Spinal cord (tissue), 10 donors: Measurements from ENCODE around the gene EZR. TPM values are rescaled to one million over a fixed set of nuclear protein-coding genes. Genes with fewer than 3 reads are reported as not detected.

Experiments
- DNase-seq, 6 donors: peaks; one replicate each; pipeline versions ENCODE4 v3.0.0 to v3.0.0-alpha.2; 2013 to 2015; ENCODE audit warnings: low spot score in 6 of 6, low read depth in 4 of 6
- H3K27ac ChIP-seq: one replicate; pipeline ENCODE4 v1.5.1; 2013; ENCODE audit warnings: low read depth, low read length, control low read depth
- H3K27me3 ChIP-seq: one replicate; pipeline ENCODE4 v1.6.1; 2013; ENCODE audit warnings: low read length; ENCODE audit not compliant: control insufficient read depth, insufficient read depth
- H3K36me3 ChIP-seq: one replicate; pipeline ENCODE4 v1.6.1; 2013; ENCODE audit warnings: low read length; ENCODE audit not compliant: control insufficient read depth, insufficient read depth
- H3K4me1 ChIP-seq: one replicate; pipeline ENCODE4 v1.6.1; 2013; ENCODE audit warnings: low read length; ENCODE audit not compliant: control insufficient read depth, insufficient read depth
- H3K4me3 ChIP-seq: one replicate; pipeline ENCODE4 v1.5.1; 2013; ENCODE audit warnings: low read depth, low read length, control low read depth
- H3K9me3 ChIP-seq: one replicate; pipeline ENCODE4 v1.6.1; 2013; ENCODE audit warnings: low read length; ENCODE audit not compliant: control insufficient read depth, insufficient read depth
- WGBS: methylation state at CpG from one replicate; pipeline ENCODE4 v1.1.5; 2013; ENCODE audit warnings: missing lambda C conversion rate; ENCODE audit not compliant: insufficient coverage; 5-methylcytosine and 5-hydroxymethylcytosine counted together
- polyA plus RNA-seq, 2 donors: library from polyadenylated mRNA; unstranded; fragments of 120-200 nt; gene quantifications; one replicate each; pipeline ENCODE4 v1.2.1, GENCODE V29; 2013; ENCODE audit not compliant: insufficient read length in 2 of 2
- total RNA-seq, 2 donors: library from RNA; depleted of rRNA in 1 of 2; stranded (reverse); fragments of 120-200 nt in 1 of 2; fragments of >200 nt in 1 of 2; gene quantifications; one replicate each; pipeline versions ENCODE4 v1.2.3 to v1.2.4, GENCODE V29; 2013 to 2014
- donor health status: healthy.

Gene EZR
- total and polyA plus RNA-seq, 4 donors: 114 to 244 (median 177) TPM

GRCh38 chr6:158765499-158766068, 53.6 kb downstream of the EZR start:
- peaks cover 72% of the 10 kb centered on the region for H3K4me1 ChIP-seq
- H3K27me3 ChIP-seq: no peaks in the 10 kb centered on the region
- 77% methylated on average over 5 of the region's 13 CpGs for WGBS
- no peak overlapping the region for H3K27ac ChIP-seq
- H3K36me3 ChIP-seq: peaks cover 55% of the 10 kb centered on the region
- no peak for DNase-seq
- no peaks in the 10 kb centered on the region for H3K9me3 ChIP-seq
- no peak overlapping the region for H3K4me3 ChIP-seq

- Histone ChIP-seq H3K9me3 (no peaks in the 10 kb centered on the region), H3K4me3 (no peak overlapping the region), H3K27me3 (no peaks in the 10 kb centered on the region), H3K27ac (no peak overlapping the region), H3K4me1 (peaks cover 66% of the 10 kb centered on the region), H3K36me3 (peaks cover 50% of the 10 kb centered on the region)
- 100% methylated on average over 4 of the region's 9 CpGs for WGBS
- DNase-seq: no peak
Measured at GRCh38 chr6:158764926-158765325, 54.2 kb downstream of the EZR start.

GRCh38 chr6:158764183-158764849, 54.9 kb downstream of the EZR start:
- DNase-seq: no peak
- Histone ChIP-seq H3K27me3 (no peaks in the 10 kb centered on the region), H3K27ac (no peak overlapping the region), H3K9me3 (no peaks in the 10 kb centered on the region), H3K36me3 (peaks cover 44% of the 10 kb centered on the region), H3K4me1 (peaks cover 60% of the 10 kb centered on the region), H3K4me3 (no peak overlapping the region)
- 94% methylated on average over 10 of the region's 14 CpGs for WGBS

- H3K36me3 ChIP-seq: peaks cover 40% of the 10 kb centered on the region
- no peaks in the 10 kb centered on the region for H3K9me3 ChIP-seq
- no peak overlapping the region for H3K27ac ChIP-seq
- H3K4me3 ChIP-seq: no peak overlapping the region
- H3K4me1 ChIP-seq: peaks cover 53% of the 10 kb centered on the region
- 62% methylated on average over 8 of the region's 11 CpGs for WGBS
- no peaks in the 10 kb centered on the region for H3K27me3 ChIP-seq
- DNase-seq: no peak
Measured at GRCh38 chr6:158763434-158764182, 55.6 kb downstream of the EZR start.

DNA sequence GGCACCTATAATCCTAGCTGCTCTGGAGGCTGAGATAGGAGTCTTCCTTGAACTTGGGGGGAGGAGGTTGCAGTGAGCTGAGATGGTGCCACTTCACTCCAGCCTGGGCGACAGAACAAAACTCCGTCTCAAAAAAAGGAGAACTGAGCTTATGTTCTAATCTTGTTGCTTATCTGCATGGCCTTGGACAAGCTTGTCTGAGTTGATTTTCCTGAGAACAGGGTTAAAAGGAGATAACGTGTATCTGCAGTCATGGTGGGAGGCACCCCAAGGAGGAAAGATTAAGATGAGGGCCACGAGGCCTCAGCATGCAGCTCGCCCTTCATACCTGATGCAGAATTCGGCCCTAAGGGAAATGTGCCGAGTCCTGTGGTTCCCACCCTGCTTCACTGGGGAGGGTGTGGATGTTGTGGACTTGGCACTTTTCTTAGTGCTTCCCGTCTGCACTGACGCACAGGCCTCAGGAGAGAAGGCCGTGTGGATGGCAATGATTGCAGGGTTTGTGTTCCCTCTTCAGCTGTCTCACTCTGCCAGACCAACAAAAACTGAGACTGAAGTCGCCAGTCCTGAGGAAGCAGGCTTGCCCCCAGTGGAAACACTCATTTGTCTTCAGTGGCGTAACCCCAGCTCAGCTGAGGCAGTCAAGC, 56.3 kb downstream of the EZR start:
- Histone ChIP-seq H3K27ac (no peak overlapping the region), H3K36me3 (peaks cover 33% of the 10 kb centered on the region)
- WGBS: 72% methylated on average over 9 of the region's 12 CpGs

GRCh38 chr6:158761746-158762145, 57.4 kb downstream of the EZR start:
- peaks cover 43% of the 10 kb centered on the region for H3K4me1 ChIP-seq
- DNase-seq: no peak
- no peaks in the 10 kb centered on the region for H3K27me3 ChIP-seq
- peaks cover 21% of the 10 kb centered on the region for H3K36me3 ChIP-seq
- H3K27ac ChIP-seq: no peak overlapping the region
- no peaks in the 10 kb centered on the region for H3K9me3 ChIP-seq
- no peak overlapping the region for H3K4me3 ChIP-seq
- WGBS: 92% methylated on average over 7 of the region's 10 CpGs

More for the DNA sequence above, 56.3 kb downstream of the EZR start:
- no peaks in the 10 kb centered on the region for H3K9me3 ChIP-seq
- H3K27me3 ChIP-seq: no peaks in the 10 kb centered on the region
- H3K4me1 ChIP-seq: peaks cover 49% of the 10 kb centered on the region
- H3K4me3 ChIP-seq: no peak overlapping the region
- DNase-seq: no peak

GRCh38 chr6:158760618-158761250, 58.4 kb downstream of the EZR start:
- H3K4me1 ChIP-seq: peaks cover 43% of the 10 kb centered on the region
- peaks cover 18% of the 10 kb centered on the region for H3K36me3 ChIP-seq
- no peak overlapping the region for H3K4me3 ChIP-seq
- 82% methylated on average over 14 of the region's 17 CpGs for WGBS
- no peaks in the 10 kb centered on the region for H3K27me3 ChIP-seq
- no peak overlapping the region for H3K27ac ChIP-seq
- no peak for DNase-seq
- no peaks in the 10 kb centered on the region for H3K9me3 ChIP-seq

- peaks cover 12% of the 10 kb centered on the region for H3K36me3 ChIP-seq
- peaks cover 38% of the 10 kb centered on the region for H3K4me1 ChIP-seq
- H3K4me3 ChIP-seq: no peak overlapping the region
- DNase-seq: no peak
- WGBS: 89% methylated on average over 5 of the region's 7 CpGs
- H3K27me3 ChIP-seq: no peaks in the 10 kb centered on the region
- no peak overlapping the region for H3K27ac ChIP-seq
- no peaks in the 10 kb centered on the region for H3K9me3 ChIP-seq
Measured at GRCh38 chr6:158759966-158760617, 59.1 kb downstream of the EZR start.

GRCh38 chr6:158758941-158759479, 60.2 kb downstream of the EZR start:
- peaks cover 31% of the 10 kb centered on the region for H3K4me1 ChIP-seq

More at GRCh38 chr6:158758941-158759479, 60.2 kb downstream of the EZR start:
- peaks cover 4% of the 10 kb centered on the region for H3K36me3 ChIP-seq
- H3K9me3 ChIP-seq: no peaks in the 10 kb centered on the region
- no peak for DNase-seq
- WGBS: 78% methylated on average over 17 of the region's 18 CpGs
- no peak overlapping the region for H3K4me3 ChIP-seq
- H3K27me3 ChIP-seq: no peaks in the 10 kb centered on the region
- no peak overlapping the region for H3K27ac ChIP-seq
